ENCODE measurements around the gene MRPS33.
"Not testable (repeated sequence)": the region's sequence is repeated elsewhere in the genome, so short reads cannot be mapped to it uniquely, and the experiment has no call there.

Gene MRPS33

DNA sequence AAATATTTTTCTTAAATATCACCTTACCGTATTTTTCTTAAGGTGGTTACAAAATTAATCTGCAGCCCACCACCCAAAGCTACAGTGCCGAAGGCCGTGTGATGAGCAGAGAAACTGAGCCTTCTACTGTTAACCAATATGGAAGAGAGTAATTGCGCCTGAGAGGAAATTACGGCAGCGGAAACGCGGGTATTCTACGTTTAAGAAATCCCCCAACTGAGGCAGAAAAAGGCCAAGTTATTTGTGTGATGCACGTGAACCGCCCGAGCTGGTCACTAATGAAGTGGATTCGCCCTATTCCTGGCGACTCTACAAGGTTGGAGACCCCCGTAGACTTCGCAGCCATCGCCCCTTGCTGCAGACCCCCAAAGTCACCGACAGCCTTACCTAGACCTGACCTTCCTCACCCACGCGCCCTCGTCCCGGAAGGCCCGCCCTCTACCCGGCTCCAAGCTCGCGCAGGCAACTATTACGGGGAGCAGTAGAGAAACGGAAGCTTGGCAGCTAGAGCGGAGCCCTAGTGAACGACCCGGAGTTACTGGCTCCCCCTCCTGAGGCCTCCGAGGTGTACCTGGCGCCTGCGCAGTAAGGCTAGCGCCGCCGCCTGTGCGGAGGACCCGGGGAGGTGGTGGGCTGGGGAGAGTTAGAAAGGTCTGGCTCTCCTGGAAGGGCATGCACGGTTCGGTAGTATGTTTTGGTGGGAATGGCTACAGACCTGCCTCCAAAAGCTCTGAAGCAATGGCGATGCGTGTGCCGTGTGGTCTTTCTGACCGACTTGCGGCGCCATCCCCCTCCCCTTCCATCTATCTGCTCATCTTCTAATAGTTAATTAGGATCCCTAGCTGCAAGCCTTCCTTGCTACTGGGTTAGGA, at the start of gene MRPS33:
Gene MRPS33, minus strand, starts transcription at position 429 of the 872 bp plus-strand sequence. CDS start 4,319 bp downstream, outside the sequence.
- peak; percentile 87 to 90 for DNase-seq

DNA sequence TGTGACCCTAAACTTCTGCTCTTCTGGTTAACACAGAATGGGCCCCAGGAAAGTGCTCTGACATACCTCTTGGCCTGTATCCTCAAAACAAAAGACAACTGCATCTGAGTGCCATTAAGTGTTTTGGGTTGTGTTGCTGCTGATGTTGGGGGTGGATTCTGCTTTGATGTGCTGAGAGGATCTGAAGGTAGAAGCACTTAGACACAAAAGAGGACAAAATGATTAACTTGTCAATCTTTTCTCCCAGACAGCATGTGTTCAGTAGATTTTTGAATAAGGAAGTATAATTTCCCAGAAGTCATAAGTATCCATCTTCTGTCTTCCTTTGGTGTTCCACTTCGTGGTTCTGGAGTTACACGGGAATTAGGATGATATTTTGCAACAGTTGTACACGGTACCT, 43.0 kb upstream of the MRPS33 start:
- DNase-seq, result no peak

DNA sequence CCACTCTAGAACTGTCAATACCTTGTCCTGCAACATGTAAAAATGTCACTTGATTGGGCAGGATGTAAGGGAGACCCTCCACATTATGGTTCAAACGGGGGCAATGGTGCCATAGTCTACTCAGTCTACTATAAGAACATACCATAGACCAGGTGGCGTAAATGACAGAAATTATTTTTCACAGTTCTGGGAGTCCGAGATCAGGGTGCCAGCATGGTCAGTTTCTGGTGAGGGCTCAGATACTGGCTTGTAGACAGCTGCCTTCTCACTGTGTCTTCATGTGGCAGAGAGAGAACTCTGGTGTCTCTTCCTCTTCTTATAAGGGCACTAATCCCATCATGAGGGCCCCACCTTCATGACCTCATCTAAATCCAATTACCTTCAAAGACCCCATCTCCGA, 40.4 kb upstream of the MRPS33 start:
- no peak for DNase-seq

DNA sequence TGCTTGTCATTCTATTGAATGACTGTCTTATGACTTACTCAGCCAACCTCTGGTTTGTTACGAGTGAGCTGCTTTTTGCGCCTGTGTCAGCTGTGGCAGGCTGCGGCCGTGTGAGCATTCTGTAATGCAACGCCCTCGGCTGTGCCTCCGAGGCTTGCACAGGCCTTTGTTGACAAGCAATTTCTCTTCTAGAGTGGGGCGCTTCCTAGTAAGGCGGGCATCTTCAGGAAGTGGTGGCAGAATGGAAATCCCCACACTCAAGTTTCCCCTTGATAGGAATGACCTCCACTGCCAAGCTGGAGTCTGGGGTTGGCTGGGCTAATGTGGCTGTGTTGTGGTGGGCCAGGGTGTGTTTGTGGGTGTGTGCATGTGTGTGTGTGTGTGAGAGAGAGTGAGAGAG, 38.9 kb upstream of the MRPS33 start:
- DNase-seq, result peak; percentile 22 to 33

DNA sequence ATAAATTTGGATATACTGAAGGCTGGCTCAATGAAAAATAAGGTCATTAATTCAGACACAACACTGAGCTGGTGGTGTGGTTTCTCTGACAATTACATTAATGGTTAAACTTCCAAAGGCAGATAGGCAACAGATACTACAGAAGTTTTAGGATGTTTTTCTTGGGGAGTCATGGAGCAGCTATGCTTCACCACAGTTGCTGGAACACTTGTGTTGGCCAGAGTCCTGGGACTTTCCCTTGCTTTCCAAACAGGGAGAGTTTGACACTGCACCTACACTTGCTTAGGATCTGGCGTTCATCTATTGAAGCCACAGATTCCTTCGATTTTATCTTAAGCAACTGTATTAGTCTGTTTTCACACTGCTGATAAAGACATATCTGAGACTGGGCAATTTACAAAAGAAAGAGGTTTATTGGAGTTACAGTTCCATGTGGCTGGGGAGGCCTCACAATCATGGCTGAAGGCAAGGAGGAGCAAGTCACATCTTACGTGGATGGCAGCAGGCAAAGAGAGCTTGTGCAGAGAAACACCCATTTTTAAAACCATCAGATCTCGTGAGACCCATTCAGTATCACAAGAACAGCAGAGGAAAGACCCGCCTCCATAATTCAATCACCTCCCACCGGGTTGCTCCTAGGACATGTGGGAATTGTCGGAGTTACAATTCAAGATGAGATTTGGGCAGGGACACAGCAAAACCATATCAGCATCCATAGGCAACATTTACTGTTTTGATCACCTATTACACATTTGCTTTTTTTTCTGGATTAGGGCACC, 31.3 kb upstream of the MRPS33 start:
- no peak for DNase-seq

DNA sequence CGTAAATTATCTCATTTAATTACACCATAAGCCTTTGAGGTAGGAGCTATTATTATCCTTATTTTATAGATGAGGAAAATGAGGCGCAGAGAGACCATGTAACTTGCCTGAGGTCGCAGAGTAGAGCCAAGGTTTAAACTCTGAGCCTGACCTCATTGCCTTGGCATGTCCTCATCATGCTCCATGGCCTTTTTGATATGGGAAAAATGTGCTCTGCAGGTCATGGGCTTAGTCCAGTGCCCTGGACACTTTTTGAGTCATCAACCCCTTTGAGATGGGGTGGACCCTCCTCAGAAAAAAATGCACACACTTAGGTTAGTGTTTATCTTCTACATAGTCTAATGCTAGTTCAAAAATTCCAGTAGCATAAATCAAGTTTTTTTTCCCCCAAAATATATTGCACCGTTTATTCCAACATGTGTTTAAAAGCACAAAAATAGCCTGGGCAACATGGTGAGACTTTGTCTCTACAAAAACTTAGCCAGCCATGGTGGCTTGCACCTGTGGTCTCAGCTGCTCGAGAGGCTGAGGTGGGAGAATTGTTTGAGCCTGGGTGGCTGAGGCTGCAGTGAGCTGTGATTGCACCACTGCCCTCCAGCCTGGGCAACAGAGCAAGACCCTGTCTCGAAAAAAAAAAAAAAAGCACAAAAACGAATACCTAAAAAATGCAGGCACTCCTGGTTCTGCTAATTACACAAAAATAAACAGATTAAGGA, 30.5 kb upstream of the MRPS33 start:
- DNase-seq, result no peak

DNA sequence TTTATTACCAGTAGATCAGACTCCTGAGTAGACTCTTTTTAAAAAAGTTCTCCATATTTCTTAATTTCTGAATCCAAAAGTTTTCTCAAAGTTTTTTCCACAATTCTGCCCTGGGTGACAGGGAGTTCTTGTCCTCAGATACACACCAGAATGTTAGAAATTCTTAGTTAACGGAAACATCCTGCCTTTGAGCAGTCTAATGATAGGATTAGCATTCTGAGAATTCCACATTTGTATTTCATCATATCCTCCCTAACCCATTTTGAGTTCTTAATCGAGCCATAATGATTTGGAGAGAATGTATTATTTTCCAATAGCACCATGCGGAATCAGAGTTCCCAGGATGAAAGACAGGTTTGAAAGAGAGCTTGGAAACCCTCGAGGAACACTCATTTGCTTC, 28.9 kb upstream of the MRPS33 start:
- no peak for DNase-seq

DNA sequence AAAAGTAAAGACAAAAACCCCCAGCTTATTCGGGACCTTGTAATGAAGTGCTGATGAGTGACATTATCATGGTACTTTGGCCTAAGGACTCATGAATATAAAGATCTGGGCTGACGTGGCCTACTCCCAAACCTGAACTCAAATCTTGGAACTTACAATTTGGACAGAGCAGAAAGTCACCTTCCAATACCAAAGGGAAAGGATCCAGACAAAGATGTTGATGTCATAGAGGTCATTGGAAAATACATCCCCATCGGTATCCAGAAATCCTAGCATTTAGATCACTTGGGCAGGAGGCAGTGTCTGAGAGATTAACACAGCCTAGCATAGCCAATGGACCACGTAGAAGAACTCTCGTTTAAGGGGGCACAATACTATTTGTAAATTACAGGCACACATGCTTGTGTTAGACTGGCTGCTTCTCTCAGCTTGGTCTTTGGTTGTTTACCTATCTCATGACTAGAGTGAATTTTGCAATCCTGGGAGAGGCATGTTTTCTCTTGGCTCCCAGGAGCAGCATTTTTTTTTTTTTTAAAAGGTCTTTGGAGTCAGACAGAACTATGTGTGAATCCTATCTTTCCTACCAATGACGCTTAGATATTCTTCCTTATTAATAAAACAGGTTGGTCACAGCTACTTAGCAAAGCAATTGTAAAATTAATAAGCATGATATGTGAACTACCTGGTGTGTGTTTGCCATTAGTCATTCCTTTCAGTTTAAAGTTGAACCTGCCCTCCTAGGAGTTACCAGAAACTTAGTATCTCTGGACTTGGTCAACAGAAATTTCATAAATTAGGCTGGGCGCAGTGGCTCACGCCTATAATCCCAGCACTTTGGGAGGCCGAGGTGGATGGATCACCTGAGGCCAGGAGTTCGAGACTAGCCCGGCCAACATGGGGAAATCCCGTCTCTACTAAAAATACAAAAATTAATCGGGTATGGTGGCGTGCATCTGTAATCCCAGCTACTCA, 27.8 kb upstream of the MRPS33 start:
- DNase-seq, result no peak

DNA sequence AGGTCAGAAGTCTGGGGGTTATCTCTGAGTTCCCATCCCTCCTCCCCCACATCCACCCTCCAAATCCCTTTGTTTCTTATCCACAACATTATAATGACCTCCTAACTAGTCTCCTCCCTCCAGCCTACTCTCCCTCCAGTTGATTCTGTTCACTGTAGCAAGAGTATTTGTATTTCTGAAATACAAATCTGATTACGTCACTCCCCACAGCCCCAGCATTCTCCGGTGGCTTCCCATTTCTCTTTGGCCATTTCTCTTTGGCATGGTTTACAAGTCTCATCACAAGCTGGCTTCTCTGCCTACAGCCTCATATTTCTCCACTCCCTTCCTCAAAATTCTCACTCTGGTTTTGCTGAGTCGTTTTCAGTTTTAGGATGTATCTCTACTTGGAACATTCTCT, 24.6 kb upstream of the MRPS33 start:
- DNase-seq, result no peak

DNA sequence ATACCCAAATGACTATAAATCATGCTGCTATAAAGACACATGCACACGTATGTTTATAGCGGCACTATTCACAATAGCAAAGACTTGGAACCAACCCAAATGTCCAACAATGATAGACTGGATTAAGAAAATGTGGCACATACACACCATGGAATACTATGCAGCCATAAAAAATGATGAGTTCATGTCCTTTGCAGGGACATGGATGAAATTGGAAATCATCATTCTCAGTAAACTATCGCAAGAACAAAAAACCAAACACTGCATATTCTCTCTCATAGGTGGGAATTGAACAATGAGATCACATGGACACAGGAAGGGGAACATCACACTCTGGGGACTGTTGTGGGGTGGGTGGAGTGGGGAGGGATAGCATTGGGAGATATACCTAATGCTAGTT, 23.3 kb upstream of the MRPS33 start:
- DNase-seq, result not testable (repeated sequence)

DNA sequence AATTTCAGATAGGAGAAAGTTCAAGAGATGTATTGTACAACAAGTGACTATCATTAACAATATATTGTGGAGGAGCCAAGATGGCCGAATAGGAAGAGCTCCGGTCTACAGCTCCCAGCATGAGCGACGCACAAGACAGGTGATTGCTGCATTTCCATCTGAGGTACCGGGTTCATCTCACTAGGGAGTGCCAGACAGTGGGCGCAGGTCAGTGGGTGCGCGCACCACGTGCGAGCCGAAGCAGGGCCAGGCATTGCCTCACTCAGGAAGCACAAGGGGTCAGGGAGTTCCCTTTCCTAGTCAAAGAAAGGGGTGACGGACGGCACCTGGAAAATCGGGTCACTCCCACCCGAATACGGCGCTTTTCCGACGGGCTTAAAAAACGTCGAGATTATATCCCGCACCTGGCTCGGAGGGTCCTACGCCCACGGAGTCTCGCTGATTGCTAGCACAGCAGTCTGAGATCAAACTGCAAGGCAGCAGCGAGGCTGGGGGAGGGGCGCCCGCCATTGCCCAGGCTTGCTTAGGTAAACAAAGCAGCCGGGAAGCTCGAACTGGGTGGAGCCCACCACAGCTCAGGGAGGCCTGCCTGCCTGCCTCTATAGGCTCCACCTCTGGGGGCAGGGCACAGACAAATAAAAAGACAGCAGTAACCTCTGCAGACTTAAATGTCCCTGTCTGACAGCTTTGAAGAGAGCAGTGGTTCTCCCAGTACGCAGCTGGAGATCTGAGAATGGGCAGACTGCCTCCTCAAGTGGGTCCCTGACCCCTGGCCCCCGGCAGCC, 18.0 kb upstream of the MRPS33 start:
- not testable (repeated sequence) for DNase-seq

DNA sequence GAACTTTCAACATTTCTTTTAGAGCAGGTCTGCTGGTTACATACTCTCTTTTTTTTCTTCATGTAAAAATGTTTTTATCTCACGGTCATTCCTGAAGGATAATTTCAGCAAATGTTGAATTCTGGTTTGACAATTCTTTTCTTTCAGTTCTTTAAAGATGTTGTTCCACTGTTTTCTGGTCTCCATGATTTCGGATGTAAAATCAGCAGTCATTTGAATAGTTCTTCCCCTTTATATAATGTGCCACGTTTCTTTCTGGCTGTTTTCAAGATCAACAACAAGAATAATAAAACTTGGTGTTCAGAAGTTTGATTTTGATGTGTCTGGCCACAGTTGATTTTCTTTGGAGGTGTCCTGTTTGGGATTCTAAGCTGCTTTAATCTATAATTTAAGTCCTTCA, 14.0 kb upstream of the MRPS33 start:
- no peak for DNase-seq

DNA sequence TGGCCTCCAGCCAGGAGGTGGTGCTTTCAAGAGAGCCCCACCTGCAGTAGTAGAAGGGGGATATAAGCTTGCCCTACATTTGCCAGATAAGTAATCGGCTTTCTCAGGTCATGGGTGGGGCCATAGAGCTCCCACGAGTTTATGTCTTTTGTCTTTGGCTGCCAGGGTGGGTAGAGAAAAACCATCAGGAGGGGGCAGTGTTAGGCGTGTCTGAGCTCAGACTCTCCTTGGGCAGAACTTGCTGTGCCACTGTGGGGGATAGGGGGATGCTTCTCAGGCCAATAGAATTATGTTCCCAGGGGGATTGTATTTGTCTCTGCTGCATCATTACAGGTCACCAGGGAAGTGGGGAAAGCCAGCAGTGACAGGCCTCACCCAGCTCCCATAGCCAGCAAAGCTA, 12.3 kb upstream of the MRPS33 start:
- no peak for DNase-seq

DNA sequence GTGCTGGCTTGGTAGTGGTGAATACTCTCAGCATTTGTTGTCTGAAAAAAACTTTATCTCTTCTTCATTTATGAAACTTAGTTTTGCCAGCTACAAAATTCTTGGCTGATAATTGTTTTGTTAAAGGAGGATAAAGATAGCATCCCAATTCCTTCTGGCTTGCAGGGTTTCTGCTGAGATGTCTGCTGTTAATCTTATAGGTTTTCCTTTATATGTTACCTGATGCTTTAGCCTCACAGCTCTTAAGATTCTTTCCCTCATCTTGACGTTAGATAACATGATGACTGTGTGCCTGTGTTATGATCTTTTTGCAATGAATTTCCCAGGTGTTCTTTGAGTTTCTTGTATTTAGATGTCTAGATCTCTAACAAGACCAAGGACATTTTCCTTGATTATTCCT, 9.9 kb upstream of the MRPS33 start:
- DNase-seq, result no peak

DNA sequence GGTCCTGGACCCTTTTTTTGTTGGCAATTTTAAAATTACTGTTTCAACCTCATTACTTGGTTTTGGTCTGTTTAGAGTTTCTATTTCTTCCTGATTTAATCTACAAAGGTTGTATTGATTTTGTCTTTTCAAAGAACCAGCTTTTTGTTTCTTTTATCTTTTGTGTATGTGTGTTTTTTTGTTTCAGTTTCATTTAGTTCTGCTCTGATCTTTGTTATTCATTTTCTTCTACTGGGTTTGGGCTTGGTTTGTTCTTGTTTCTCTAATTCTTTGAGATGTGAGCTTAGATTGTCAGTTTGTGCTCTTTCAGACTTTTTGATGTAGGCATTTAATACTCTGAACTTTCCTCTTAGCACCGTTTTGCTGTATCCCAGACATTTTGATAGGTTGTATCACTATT, 8.5 kb upstream of the MRPS33 start:
- DNase-seq, result no peak

DNA sequence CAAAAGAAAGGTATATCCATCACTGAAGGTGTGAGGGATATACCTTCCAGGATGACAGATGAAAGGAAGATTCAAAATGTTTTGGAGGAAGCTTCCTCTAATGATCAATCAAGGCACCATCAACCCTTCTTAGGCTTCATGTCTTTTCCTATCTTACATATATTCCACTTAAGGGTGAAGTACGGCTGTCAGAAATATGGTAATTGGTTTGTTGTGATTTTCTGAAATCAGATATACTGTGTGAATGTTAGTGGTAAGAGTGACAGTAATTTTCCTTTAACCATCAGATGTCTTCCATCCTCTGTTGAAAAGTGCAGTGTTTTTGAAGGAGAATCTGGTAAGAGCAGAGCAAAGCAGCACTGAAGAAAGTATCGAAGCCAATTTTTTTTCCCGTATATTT, 2.8 kb upstream of the MRPS33 start:
- no peak for DNase-seq

DNA sequence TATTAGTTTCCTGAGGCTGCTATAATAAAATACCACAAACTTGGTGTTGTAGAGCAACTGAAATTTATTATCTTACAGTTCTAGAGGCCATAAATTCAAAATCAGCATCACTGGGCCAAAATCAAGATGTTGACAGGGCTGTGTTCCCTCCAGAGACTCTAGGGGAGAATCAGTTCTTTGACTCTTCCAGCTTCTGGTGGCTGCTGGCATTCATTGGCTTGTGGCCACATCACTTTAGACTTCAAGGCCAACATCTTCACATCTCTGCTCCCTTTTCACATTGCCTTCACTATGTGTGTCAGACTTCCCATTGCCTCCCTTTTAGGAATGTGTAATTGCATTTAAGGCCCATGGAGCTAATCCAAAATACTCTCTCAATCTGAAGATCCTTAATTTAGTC, 1.6 kb upstream of the MRPS33 start:
- DNase-seq, result no peak

DNA sequence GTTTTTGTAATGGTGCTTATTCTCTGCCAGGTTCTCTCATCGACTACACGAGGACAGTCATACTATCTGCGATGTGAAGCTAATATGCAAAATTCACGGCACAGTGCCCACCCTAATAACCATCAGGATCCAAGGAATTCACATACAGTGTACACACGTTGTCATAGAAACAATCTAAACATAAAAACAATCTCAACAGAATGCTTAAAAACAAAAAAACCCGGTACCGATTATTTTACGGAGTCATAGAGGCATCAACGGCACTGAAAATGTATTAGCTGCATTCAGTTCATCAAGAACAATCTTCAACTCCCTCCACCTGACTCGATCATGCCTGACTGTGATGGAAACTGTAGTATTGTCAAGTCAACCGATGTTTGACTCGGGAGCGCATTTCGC, 628 bp downstream of the MRPS33 start:
- DNase-seq, result no peak

DNA sequence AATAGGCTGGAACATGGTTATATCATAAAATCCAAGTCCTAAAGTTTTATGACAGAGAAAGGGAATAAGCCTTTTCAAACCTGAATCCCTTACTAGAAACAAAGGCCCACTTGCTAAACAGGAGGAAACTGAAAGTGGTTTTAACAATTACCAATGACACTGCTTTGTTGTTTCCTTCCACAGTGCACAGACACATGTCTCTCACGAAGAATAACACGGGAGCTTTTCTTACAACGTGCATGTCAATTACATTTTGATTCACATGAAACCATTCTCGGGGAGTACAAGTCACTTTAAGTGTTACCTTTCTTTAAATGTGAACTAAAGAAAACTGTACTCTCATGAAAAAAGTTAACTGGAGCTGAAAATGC, 1.4 kb downstream of the MRPS33 start:
- no peak for DNase-seq

DNA sequence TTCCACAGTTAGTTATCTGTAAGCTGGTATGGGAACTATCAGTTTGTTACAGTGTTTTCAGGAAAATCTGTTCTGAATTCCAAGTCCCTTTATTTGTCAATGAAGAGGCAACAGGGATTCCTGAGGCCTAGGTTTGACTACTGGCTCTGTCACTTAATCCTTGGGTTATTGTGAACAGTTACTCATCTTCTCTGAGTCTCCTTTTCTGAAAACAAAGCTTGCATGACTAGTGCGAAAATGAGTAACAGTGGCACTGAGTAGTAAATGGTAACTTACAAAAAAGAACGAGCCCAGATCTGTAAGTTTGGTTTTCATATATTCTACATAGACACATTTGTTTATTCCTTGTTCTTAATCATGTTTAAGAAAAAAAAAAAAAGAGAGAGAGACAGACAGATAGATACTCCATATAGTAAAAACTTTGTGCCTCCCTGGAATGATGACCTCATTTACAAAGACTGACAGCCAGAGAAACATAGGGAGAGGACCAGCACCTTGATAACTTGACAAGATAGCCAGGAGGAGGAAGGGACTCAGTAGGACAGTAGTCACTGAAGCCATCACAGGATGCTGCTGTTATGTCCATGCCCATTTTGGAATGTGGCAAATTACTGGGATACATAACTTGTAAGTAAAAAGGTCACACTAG, 1.9 kb downstream of the MRPS33 start:
- DNase-seq, result no peak

All from stimulated activated CD4-positive, alpha-beta T cell treated with anti-CD3 and anti-CD28 coated beads, Interleukin-2, amount 100 ng/mL, for 48 hours (primary cell).